Erythroblast (primary cell): ENCODE measurements around the gene ADM2.

Experiments used
- GATA1 ChIP-seq: IDR thresholded peaks from 2 replicates; pipeline ENCODE4 v1.6.1; 2011; ENCODE audit warnings: low read depth, mild to moderate bottlenecking, control low read depth, low read length, moderate library complexity
- POLR2A ChIP-seq: IDR thresholded peaks from 2 replicates; pipeline ENCODE4 v1.6.1; 2011; ENCODE audit warnings: mild to moderate bottlenecking, low read length

DNA sequence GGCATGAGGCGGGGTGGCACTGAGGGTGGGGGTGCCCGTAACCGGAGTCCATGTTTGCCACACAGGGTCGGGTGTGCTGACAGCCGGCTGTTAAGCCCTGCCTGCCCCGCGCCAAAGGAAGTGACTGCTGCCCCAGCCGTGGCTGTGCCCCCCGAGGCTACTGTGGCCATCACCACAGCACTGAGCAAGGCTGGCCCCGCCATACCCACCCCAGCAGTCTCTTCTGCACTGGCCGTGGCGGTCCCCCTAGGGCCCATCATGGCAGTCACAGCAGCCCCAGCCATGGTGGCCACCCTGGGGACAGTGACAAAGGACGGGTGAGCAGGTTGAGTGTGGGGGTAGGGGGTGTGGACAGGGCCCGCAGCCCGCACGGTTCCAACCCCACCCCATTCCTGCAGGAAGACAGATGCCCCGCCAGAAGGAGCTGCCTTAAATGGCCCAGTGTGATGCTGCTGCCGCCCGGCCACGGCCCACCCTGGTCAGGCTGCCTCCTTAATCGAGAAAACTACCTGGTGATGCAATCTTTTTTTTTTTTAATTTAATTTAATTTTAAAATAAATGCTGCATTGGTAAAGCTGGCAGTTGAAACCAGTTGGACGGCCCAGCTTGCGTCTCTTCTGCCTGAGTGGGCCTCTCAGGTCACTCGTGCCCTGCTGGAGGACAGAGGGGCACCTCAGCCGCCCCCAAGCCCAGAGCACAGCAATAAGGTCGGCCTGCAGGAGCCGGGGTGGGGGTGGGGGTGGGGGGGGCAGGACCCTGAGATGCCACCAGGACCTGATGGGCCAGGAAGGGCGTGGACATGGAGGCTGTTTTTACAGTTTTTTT is 37.3 kb upstream of the ADM2 start:
- TF ChIP-seq POLR2A (no peak), GATA1 (no peak)
